WI38 (cell line): ENCODE data around the gene STOML3.

Experiments used
- H3K4me3 ChIP-seq: 2 replicates; pipeline ENCODE4 v1.5.1; 2011; ENCODE audit warnings: low read depth, mild to moderate bottlenecking, control low read depth, low read length
- CTCF ChIP-seq: IDR thresholded peaks from 2 replicates; pipeline ENCODE4 v1.5.1; 2012; ENCODE audit warnings: low read depth, mild to moderate bottlenecking, control low read depth, low read length

STOML3 gene

GRCh38 chr13:38981096-38981495, 9.5 kb downstream of the STOML3 start:
- TF ChIP-seq CTCF: no peak
- H3K4me3 ChIP-seq: no peak overlapping the region

- no peak for TF ChIP-seq CTCF
- no peak overlapping the region for H3K4me3 ChIP-seq
These were observed 9.9 kb downstream of the STOML3 start for GRCh38 chr13:38980750-38981078.

GRCh38 chr13:38979891-38980749, 10.5 kb downstream of the STOML3 start:
- no peak for TF ChIP-seq CTCF
- no peak overlapping the region for H3K4me3 ChIP-seq

GRCh38 chr13:38970380-38971051, 20.1 kb downstream of the STOML3 start:
- no peak overlapping the region for H3K4me3 ChIP-seq
- no peak for TF ChIP-seq CTCF

- TF ChIP-seq CTCF: no peak
- no peak overlapping the region for H3K4me3 ChIP-seq
These were observed 21.4 kb downstream of the STOML3 start for GRCh38 chr13:38969187-38969586.

- TF ChIP-seq CTCF: no peak
- no peak overlapping the region for H3K4me3 ChIP-seq
These were observed 23.2 kb downstream of the STOML3 start for GRCh38 chr13:38967446-38967845.

GRCh38 chr13:38965281-38965680, 25.4 kb downstream of the STOML3 start:
- no peak overlapping the region for H3K4me3 ChIP-seq
- no peak for TF ChIP-seq CTCF
